ENCODE data around the gene NUP205. TPM values are rescaled to one million over a fixed set of nuclear protein-coding genes. Genes with fewer than 3 reads are reported as not detected.
"Not testable (repeated sequence)": the region's sequence is repeated elsewhere in the genome, so short reads cannot be mapped to it uniquely, and the experiment has no call there.

The NUP205 gene
- total and polyA plus RNA-seq, 2 donors: 50.9 to 68.2 TPM

DNA sequence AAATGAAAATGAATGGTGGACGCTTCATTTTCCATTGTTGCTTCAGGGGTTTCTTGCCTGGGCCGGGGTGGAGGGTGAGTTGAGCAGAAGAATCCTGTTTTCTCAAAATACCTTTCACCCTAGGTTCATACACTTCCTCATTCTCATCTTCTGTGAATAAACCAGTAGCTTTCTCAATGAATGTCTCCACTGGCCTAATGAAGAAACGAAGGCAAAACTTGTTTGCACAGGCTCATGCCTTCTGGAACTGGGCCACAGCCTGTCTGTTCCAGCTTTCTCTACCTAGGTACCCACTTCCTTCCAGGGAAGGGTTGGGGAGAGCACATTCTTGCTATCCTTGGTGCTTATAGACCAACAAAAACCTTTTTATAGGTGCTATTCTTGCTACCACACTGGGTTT is 125.9 kb downstream of the NUP205 start:
- 90% methylated on average over 3 of the region's 3 CpGs for WGBS
- no peak for DNase-seq (ENCODE audit: low read depth in 6 of 9, low spot score in 9 of 9)
- no peaks in the 10 kb centered on the region for H3K4me1 ChIP-seq (ENCODE audit: control insufficient read depth in 2 of 2, insufficient read depth in 2 of 2, low read length in 2 of 2)
- no peak overlapping the region for H3K4me3 ChIP-seq (ENCODE audit: low read length in 2 of 2)
- peaks cover 3 to 6% of the 10 kb centered on the region in 2 donors for H3K36me3 ChIP-seq (ENCODE audit: control insufficient read depth in 2 of 2, insufficient read depth in 2 of 2, low read length in 1 of 2)
- no peaks in the 10 kb centered on the region for H3K27me3 ChIP-seq (ENCODE audit: control insufficient read depth in 2 of 2, insufficient read depth in 1 of 2, low read length in 1 of 2)
- H3K27ac ChIP-seq (ENCODE audit: low read depth in 1 of 2, low read length in 1 of 2): no peak overlapping the region
- no peaks in the 10 kb centered on the region for H3K9me3 ChIP-seq (ENCODE audit: control insufficient read depth in 2 of 2, insufficient read depth in 1 of 2, low read length in 1 of 2)

DNA sequence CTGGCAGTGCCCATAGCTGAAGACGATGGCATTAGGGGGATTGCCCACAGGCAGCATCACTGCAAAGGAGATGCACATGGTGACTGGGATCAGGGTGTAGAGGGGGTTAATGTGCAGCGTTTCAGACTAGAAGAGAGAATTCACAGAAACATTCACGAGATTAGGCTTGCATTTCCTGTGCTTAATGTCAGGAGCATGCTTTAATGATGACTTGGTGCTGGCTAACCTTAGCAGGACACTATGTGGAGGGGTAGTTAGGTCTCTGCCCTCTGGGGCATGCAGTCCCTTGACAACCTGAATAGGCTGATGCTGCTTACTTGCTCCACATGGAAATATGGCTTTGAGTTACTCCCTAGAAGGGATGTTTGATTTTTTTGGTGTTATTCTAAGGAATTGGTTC is 126.4 kb downstream of the NUP205 start:
- H3K4me3 ChIP-seq (ENCODE audit: low read length in 2 of 2): no peak overlapping the region
- H3K27me3 ChIP-seq (ENCODE audit: control insufficient read depth in 2 of 2, insufficient read depth in 1 of 2, low read length in 1 of 2): no peaks in the 10 kb centered on the region
- 93% methylated on average over 3 of the region's 3 CpGs for WGBS
- H3K27ac ChIP-seq (ENCODE audit: low read depth in 1 of 2, low read length in 1 of 2): no peak overlapping the region
- no peaks in the 10 kb centered on the region for H3K4me1 ChIP-seq (ENCODE audit: control insufficient read depth in 2 of 2, insufficient read depth in 2 of 2, low read length in 2 of 2)
- H3K36me3 ChIP-seq (ENCODE audit: control insufficient read depth in 2 of 2, insufficient read depth in 2 of 2, low read length in 1 of 2): peaks cover 3 to 6% of the 10 kb centered on the region in 2 donors
- no peak for DNase-seq (ENCODE audit: low read depth in 6 of 9, low spot score in 9 of 9)
- no peaks in the 10 kb centered on the region for H3K9me3 ChIP-seq (ENCODE audit: control insufficient read depth in 2 of 2, insufficient read depth in 1 of 2, low read length in 1 of 2)

DNA sequence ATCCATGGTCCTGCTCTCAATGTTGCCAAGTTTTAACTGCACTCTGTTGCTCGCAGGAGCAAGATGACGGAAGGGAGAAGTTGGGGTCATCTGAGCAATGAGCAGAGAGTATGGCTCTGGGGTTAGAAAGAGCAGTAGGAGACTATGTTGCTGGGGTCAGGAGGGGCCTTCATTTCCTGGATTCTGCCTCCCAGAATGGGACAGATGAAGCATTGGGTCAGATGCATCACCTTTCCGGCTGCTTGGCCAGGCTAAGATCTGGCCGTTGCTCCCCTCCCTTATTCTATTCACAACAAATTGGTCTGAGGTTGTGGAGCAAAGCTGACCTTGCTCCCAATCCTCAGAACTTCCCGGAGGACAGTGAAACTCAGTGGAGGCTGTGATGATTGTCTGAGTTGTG is 127.0 kb downstream of the NUP205 start:
- WGBS: 95% methylated on average over 5 of the region's 5 CpGs
- no peaks in the 10 kb centered on the region for H3K4me1 ChIP-seq (ENCODE audit: control insufficient read depth in 2 of 2, insufficient read depth in 2 of 2, low read length in 2 of 2)
- H3K4me3 ChIP-seq (ENCODE audit: low read length in 2 of 2): no peak overlapping the region
- no peak overlapping the region for H3K27ac ChIP-seq (ENCODE audit: low read depth in 1 of 2, low read length in 1 of 2)
- H3K36me3 ChIP-seq (ENCODE audit: control insufficient read depth in 2 of 2, insufficient read depth in 2 of 2, low read length in 1 of 2): peaks cover 1 to 6% of the 10 kb centered on the region in 2 donors
- no peak for DNase-seq (ENCODE audit: low read depth in 6 of 9, low spot score in 9 of 9)
- no peaks in the 10 kb centered on the region for H3K9me3 ChIP-seq (ENCODE audit: control insufficient read depth in 2 of 2, insufficient read depth in 1 of 2, low read length in 1 of 2)
- no peaks in the 10 kb centered on the region for H3K27me3 ChIP-seq (ENCODE audit: control insufficient read depth in 2 of 2, insufficient read depth in 1 of 2, low read length in 1 of 2)

DNA sequence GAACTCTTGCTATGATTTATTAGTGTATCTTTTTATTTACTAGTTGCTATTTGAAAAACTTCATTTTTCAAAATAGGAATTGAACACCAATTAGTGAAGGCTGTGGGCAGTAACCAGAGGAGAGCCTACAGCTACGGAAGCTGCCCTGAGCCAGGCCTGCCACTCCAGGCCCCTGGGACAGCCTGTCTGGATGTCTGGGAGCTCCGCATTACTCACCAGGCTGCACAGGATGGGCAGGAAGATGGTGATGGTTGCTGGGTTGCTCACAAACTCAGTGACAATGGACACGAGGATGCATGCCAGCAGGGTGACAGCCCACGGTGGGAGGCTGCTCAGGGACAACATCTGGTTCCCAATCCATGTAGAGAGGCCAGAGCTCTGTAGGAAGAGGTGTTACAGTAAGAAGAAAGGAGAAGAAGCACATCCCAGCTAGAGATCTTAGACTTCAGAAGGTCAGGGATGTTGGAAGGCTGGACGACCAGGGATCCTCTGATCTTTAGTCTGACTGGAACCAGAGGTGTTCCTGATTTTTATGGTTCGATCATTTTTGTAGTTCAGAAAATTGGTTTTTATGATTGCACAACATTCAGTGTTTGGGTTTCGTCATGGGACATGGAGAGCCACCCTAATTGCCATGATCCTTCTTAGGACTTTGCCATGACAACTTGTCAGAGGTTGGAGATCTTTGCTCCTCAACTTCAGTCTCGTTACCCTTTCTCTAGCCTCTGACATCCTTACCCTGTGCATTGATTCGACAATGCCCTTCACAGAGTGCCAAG is 127.8 kb downstream of the NUP205 start:
- Histone ChIP-seq H3K4me3 (ENCODE audit: low read length in 2 of 2) (no peak overlapping the region), H3K27me3 (ENCODE audit: control insufficient read depth in 2 of 2, insufficient read depth in 1 of 2, low read length in 1 of 2) (no peaks in the 10 kb centered on the region), H3K9me3 (ENCODE audit: control insufficient read depth in 2 of 2, insufficient read depth in 1 of 2, low read length in 1 of 2) (no peaks in the 10 kb centered on the region), H3K27ac (ENCODE audit: low read depth in 1 of 2, low read length in 1 of 2) (no peak overlapping the region), H3K36me3 (ENCODE audit: control insufficient read depth in 2 of 2, insufficient read depth in 2 of 2, low read length in 1 of 2) (peaks cover 0 to 6% of the 10 kb centered on the region in 2 donors), H3K4me1 (ENCODE audit: control insufficient read depth in 2 of 2, insufficient read depth in 2 of 2, low read length in 2 of 2) (no peaks in the 10 kb centered on the region)
- no peak for DNase-seq (ENCODE audit: low read depth in 6 of 9, low spot score in 9 of 9)
- 97% methylated on average over 9 of the region's 9 CpGs for WGBS

DNA sequence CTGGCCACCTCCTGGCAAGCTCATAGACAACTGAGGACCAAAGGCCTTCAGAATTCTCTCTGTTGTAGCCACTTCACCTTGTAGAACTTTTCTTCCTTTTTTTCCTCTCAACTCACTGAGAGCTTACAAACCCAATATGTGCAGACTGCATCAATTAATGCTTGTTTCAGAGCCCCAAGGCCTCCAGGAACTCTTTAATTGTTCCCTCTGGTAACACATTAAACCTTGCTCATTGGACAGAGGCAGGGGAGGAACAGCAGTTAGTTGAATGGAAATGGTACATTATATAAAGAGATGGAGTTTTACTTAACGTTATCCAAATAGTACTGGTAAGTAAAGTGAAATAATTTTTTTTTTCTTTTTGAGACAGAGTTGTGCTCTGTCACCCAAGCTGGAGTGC is 129.7 kb downstream of the NUP205 start:
- WGBS: 2% methylated on average over 1 of the region's 1 CpG
- no peaks in the 10 kb centered on the region for H3K36me3 ChIP-seq (ENCODE audit: control insufficient read depth in 2 of 2, insufficient read depth in 2 of 2, low read length in 1 of 2)

DNA sequence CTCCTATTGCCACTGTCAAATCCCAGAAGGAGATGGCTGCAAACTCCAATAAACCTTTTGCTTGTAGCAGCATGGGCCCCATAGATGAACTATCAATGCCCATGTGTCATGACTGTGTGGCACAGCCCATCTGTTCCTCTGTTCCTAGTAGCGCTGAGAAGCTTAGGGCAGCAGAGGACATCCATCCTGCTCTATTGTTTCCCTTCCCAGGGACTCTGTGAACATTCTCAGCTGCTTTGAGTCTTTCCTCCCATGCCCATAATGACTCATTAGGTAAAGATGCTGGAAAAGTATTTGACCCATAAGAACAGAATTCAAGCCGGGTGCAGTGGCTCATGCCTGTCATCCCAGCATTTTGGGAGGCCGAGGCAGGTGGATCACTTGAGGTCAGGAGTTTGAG is 132.8 kb downstream of the NUP205 start:
- no peak overlapping the region for H3K4me3 ChIP-seq (ENCODE audit: low read length in 2 of 2)
- 98% methylated on average over 3 of the region's 3 CpGs for WGBS
- no peaks in the 10 kb centered on the region for H3K27me3 ChIP-seq (ENCODE audit: control insufficient read depth in 2 of 2, insufficient read depth in 1 of 2, low read length in 1 of 2)
- H3K9me3 ChIP-seq (ENCODE audit: control insufficient read depth in 2 of 2, insufficient read depth in 1 of 2, low read length in 1 of 2): no peaks in the 10 kb centered on the region
- H3K27ac ChIP-seq (ENCODE audit: low read depth in 1 of 2, low read length in 1 of 2): no peak overlapping the region
- no peaks in the 10 kb centered on the region for H3K4me1 ChIP-seq (ENCODE audit: control insufficient read depth in 2 of 2, insufficient read depth in 2 of 2, low read length in 2 of 2)
- no peak for DNase-seq (ENCODE audit: low read depth in 6 of 9, low spot score in 9 of 9)
- no peaks in the 10 kb centered on the region for H3K36me3 ChIP-seq (ENCODE audit: control insufficient read depth in 2 of 2, insufficient read depth in 2 of 2, low read length in 1 of 2)

More for the DNA sequence above, 129.7 kb downstream of the NUP205 start:
- Histone ChIP-seq H3K27ac (ENCODE audit: low read depth in 1 of 2, low read length in 1 of 2) (no peak overlapping the region), H3K9me3 (ENCODE audit: control insufficient read depth in 2 of 2, insufficient read depth in 1 of 2, low read length in 1 of 2) (no peaks in the 10 kb centered on the region), H3K4me1 (ENCODE audit: control insufficient read depth in 2 of 2, insufficient read depth in 2 of 2, low read length in 2 of 2) (no peaks in the 10 kb centered on the region), H3K27me3 (ENCODE audit: control insufficient read depth in 2 of 2, insufficient read depth in 1 of 2, low read length in 1 of 2) (no peaks in the 10 kb centered on the region), H3K4me3 (ENCODE audit: low read length in 2 of 2) (no peak overlapping the region)
- DNase-seq (ENCODE audit: low read depth in 6 of 9, low spot score in 9 of 9): no peak

DNA sequence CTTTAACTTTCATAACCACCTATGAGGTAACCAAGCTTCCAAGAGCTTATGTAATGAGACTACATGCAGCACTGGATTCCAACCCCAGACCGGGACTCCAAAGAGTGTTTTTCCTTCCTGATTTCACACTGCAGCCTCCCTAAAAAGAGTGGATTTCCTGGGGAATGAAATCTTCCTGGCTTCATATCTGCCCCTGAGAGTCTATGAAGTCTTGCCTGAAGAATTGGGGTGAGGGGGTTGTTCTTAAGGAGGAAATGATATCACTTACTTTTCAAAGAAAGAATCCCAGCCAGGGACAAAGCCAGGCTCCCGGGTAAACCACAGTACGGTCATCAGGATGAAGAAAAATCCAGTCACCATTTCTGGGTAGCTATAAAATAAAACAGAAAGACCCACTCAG is 134.3 kb downstream of the NUP205 start:
- Histone ChIP-seq H3K27me3 (ENCODE audit: control insufficient read depth in 2 of 2, insufficient read depth in 1 of 2, low read length in 1 of 2) (no peaks in the 10 kb centered on the region), H3K36me3 (ENCODE audit: control insufficient read depth in 2 of 2, insufficient read depth in 2 of 2, low read length in 1 of 2) (no peaks in the 10 kb centered on the region), H3K9me3 (ENCODE audit: control insufficient read depth in 2 of 2, insufficient read depth in 1 of 2, low read length in 1 of 2) (no peaks in the 10 kb centered on the region), H3K4me1 (ENCODE audit: control insufficient read depth in 2 of 2, insufficient read depth in 2 of 2, low read length in 2 of 2) (no peaks in the 10 kb centered on the region), H3K4me3 (ENCODE audit: low read length in 2 of 2) (no peak overlapping the region), H3K27ac (ENCODE audit: low read depth in 1 of 2, low read length in 1 of 2) (no peak overlapping the region)
- WGBS: 97% methylated on average over 3 of the region's 3 CpGs
- DNase-seq (ENCODE audit: low read depth in 6 of 9, low spot score in 9 of 9): no peak

DNA sequence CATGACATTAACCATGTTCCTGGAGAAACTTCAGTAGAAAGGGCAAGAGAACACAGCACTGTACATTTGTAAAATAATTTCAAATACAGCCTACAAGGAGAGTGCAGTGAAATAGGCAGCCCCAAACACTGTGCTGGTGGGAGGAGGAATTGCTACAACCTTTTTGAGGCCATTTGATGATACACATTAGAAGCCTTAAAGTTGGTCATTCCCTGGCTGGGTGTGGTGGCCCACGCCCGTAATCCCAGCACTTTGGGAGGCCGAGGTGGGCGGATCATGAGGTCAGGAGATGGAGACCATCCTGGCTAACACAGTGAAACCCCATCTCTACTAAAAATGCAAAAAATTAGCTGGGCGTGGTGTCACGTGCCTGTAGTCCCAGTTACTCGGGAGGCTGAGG is 134.9 kb downstream of the NUP205 start:
- H3K27ac ChIP-seq (ENCODE audit: low read depth in 1 of 2, low read length in 1 of 2); H3K36me3 ChIP-seq (ENCODE audit: control insufficient read depth in 2 of 2, insufficient read depth in 2 of 2, low read length in 1 of 2): not testable (repeated sequence)

DNA sequence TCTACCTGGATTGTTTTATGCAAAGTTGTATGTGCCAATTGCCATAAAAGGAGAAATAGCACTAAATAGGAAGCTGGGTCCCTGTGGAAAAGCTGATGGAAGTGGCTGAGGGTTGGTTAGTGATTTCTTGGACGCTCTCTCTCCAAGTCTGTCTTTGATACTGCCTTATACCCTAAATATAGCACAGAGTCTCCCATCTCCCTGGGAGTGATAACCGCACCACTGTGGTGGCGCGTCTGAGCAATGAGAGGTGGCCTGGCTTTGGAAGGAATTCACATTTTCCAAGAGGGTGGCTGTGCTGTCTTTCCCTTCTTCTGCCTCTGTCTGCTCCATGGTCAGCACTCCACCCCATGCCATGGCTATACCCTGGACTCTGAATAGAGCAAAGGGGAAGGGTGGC is 135.8 kb downstream of the NUP205 start:
- Histone ChIP-seq H3K4me1 (ENCODE audit: control insufficient read depth in 2 of 2, insufficient read depth in 2 of 2, low read length in 2 of 2) (no peaks in the 10 kb centered on the region), H3K27me3 (ENCODE audit: control insufficient read depth in 2 of 2, insufficient read depth in 1 of 2, low read length in 1 of 2) (no peaks in the 10 kb centered on the region), H3K27ac (ENCODE audit: low read depth in 1 of 2, low read length in 1 of 2) (no peak overlapping the region), H3K4me3 (ENCODE audit: low read length in 2 of 2) (no peak overlapping the region), H3K9me3 (ENCODE audit: control insufficient read depth in 2 of 2, insufficient read depth in 1 of 2, low read length in 1 of 2) (no peaks in the 10 kb centered on the region), H3K36me3 (ENCODE audit: control insufficient read depth in 2 of 2, insufficient read depth in 2 of 2, low read length in 1 of 2) (no peaks in the 10 kb centered on the region)
- no peak for DNase-seq (ENCODE audit: low read depth in 6 of 9, low spot score in 9 of 9)
- 98% methylated on average over 4 of the region's 4 CpGs for WGBS

More for the DNA sequence above, 134.9 kb downstream of the NUP205 start:
- H3K27me3 ChIP-seq (ENCODE audit: control insufficient read depth in 2 of 2, insufficient read depth in 1 of 2, low read length in 1 of 2); DNase-seq (ENCODE audit: low read depth in 6 of 9, low spot score in 9 of 9); H3K4me1 ChIP-seq (ENCODE audit: control insufficient read depth in 2 of 2, insufficient read depth in 2 of 2, low read length in 2 of 2); H3K4me3 ChIP-seq (ENCODE audit: low read length in 2 of 2); H3K9me3 ChIP-seq (ENCODE audit: control insufficient read depth in 2 of 2, insufficient read depth in 1 of 2, low read length in 1 of 2): not testable (repeated sequence)
- 97% methylated on average over 7 of the region's 7 CpGs for WGBS
